HG03521 (cell line): ENCODE measurements around the gene SPAG6.
"Not testable (repeated sequence)": the region's sequence is repeated elsewhere in the genome, so short reads cannot be mapped to it uniquely, and the experiment has no call there.

Experiments
- ATAC-seq: cut with Tn5 transposase; IDR thresholded peaks from one replicate; pipeline ENCODE4 v1.9.1; 2021; ENCODE audit warnings: mild to moderate bottlenecking, moderate library complexity; ENCODE audit not compliant: unreplicated experiment

SPAG6 gene

DNA sequence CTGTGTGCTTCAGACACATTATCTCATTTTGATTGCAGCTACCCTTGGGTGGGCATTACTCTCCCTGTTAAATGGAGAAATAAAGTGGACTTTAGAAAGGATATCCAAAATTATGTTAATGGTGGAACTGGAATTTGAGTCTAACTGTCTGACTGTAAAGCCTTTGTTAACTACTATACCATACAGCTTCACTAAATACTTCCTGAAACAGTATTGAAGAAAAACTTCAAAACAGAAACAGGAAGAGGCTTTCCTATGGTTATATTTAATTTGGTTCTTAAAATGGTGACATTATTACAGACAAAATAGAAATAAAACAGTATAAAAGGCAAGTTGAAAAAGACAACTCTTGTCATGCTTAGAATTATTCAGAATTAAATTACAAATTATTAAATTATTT lies 25.0 kb downstream of the SPAG6 start:
- ATAC-seq, result no peak

DNA sequence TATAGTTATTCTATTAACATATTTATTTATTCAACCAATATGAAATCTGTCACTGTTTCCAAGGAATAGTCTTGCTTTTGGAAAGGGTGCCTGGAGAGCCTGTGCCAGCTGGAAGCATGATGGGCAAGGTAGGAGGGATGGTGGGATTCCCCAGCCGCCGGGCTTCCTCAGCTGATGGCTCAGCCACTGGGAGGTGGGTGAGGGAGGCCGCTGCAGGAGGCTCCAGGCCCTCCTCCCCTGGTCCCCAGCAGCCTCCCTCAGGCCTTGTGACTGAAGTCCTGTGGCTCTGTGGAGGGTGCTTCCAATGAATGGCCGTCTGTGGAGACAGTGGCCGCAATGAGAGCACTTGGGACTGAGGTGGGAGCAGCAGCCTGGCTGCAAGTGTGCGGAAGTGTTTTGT lies 27.0 kb downstream of the SPAG6 start:
- no peak for ATAC-seq

DNA sequence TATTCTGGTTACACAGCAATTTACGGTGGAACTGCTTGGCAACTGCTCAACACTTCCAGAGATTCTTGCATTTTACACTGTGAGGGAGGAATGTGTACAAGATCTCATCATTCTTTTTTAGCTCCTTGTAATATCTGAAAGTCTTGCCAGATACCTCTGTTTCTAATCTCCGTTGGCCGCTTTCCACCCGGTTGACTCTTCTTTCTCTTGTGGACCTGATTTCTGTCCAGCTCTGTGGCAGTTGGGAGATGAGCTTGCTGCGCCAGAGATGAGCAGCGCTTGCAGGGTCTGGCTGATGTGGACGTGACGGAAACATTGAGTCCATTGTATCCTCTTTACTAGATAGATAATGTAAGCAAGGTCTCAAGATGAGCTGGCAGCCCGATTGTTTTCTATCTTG lies 27.6 kb downstream of the SPAG6 start:
- no peak for ATAC-seq

DNA sequence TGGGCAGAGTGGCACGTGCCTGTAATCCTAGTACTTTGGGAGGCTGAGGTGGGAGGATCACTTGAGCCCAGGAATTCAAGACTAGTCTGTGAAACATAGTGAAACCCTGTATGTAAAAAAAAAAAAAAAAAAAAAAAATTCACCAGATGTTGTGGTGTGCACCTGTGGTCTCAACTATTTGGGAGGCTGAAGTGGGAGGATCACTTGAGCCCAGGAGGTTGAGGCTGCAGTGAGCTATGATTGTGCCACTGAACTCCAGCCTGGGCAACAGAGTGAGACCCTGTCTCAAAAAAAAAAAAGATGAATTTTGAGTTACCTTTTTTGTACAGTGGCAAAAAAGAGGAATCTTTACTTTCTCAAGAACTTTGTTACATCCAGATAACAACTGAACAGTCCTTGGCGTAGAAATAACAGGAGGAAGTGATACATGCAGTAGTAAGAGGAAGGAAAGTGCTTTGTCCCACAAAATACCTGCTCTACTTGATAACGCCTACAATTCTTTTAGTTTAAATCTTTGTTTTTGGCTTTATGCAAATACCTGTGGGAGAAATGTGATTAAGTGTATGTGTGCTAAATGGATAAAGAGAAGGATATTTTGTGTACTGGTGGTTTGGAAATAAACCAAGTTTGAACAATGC lies 29.3 kb downstream of the SPAG6 start:
- ATAC-seq, result no peak

DNA sequence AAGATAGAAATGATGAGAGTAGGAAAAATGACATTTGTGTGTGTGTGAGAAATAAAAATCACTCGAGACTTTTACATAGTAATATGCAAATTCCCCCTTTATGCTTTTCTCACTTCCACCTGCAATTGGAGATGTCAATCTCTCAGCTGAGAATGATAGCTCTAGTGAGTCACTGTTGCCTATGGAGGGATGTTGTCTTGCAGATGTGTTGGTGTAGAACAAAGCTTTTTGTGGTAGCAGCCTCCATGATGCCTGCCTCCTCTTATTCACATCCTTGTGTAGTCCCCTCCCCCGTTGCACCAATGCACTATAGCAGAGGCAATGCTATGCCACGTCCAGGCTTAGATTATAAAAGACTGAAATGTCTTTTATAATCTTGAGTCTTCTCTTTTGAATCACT lies 33.8 kb downstream of the SPAG6 start:
- peak; percentile 53 for ATAC-seq

DNA sequence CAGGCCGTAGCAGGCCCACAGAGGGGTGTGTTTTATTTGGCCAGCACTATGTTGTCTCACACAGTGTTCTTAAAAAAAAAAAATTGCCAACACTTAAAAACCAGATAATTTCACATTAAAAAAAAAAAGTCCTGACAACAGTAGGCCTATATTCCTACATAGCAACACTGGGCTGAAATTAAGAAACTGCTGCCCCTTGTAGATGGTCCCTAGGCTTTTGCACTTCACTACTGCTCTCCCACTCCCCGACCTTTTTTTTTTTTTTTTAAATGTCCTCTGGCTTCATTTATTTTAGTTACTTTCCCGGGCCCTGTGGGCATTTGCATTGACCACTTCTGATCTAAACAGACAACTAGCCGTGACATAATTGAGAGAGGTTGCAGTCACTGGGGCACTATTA lies 36.0 kb downstream of the SPAG6 start:
- no peak for ATAC-seq

DNA sequence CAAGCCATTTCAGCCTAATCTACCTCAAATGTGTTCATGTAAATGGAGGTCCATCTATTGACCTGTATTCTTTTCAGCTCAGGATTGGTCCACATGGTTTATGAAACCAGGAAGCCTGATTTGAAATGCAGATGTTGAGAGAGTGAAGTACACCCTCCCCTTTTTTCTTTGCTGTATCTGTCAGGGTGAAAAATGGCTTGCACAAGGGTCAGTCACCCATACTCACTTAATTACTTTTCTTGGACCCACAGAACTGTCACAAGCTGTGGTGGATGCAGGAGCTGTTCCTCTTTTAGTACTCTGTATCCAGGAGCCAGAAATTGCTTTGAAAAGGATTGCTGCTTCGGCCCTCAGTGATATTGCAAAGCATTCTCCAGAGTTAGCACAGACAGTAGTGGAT lies 41.2 kb downstream of the SPAG6 start:
- no peak for ATAC-seq

DNA sequence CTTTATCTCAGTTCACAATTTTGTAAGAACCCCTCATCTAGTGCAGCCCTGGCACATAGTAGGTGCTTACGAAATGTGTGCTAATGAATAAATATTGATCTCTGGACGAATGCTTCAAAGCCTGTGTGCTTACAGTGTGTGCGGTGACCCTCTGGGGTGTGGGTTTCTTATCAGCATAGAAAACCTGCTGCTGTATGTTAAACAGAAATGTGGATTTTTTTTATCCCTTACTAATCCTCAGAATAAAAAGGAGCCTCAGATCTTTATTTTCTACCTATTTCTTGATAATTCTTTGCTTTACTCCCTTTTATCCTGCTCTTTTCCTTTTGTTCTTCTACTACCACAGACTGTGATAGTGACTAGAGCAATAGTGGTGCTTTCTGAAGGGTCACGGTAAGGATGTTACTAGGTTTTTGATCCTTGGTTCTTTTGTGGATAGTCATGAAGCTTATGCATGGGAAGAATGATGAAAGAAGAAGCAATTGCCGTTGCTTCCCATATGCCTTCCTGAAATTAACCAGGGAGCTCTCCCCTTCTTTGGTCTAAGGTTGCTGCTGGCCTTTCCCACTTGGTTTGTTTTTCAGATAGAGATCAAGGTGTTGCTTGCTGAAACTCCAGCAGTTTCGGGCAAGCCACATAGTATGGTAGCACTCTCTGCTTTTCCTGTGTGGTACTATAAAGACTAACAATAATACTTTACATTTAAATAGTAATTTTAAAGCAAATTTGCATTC lies 44.7 kb downstream of the SPAG6 start:
- ATAC-seq, result no peak

DNA sequence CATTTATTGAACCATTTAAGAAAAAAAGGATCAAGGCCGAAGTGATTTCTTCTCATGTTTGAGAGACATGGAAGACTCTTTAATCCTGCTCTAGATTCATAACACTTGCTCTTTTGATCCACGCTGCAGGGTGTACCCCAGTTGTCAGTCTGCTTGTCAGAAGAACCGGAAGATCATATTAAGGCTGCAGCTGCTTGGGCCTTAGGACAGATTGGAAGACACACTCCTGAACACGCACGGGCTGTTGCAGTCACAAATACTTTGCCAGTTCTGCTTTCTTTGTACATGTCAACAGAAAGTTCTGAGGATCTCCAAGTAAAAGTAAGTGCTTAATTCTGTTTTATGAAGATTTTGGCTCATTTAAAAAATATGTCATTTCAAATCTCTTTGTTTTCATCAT lies 46.3 kb downstream of the SPAG6 start:
- no peak for ATAC-seq

DNA sequence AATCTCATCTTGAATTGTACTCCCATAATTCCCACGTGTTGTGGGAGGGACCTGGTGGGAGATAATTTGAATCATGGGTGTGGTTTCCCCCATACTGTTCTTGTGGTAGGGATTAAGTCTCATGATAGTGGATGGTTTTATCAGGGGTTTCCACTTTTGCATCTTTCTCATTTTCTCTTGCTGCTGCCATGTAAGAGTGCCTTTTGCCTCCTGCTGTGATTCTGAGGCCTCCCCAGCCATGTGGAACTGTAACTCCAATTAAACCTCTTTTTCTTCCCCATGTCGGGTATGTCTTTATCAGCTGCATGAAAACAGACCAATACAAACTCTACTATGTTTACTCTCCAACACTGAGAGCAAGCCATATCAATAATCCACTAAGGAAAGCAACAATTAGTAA lies 50.9 kb downstream of the SPAG6 start:
- ATAC-seq, result not testable (repeated sequence)

DNA sequence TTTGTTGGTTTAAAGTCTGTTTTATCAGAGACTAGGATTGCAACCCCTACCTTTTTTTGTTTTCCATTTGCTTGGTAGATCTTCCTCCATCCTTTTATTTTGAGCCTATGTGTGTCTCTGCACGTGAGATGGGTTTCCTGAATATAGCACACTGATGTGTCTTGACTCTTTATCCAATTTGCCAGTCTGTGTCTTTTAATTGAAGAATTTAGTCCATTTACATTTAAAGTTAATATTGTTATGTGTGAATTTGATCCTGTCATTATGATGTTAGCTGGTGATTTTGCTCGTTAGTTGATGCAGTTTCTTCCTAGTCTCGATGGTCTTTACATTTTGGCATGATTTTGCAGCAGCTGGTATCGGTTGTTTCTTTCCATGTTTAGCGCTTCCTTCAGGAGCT lies 61.6 kb downstream of the SPAG6 start:
- ATAC-seq, result not testable (repeated sequence)

DNA sequence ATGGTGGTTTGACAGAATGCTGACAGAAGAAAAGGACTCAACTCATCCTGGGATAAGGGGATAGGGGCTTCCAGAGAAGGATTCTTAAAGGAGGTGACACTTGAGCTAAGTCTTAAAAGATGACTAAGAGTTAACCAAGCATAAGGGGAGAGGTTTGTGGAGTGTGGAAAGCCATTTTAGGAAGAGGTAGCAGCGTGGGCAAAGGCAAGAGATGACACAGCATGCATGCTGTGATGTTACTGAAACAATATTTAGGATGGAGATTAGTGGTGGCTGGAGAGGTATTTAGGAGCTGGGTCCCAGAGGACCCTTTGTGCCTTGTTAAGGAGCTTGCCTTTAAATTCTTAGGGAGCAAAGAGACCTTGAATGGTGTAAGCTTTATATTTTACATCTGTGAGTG lies 65.1 kb downstream of the SPAG6 start:
- no peak for ATAC-seq

DNA sequence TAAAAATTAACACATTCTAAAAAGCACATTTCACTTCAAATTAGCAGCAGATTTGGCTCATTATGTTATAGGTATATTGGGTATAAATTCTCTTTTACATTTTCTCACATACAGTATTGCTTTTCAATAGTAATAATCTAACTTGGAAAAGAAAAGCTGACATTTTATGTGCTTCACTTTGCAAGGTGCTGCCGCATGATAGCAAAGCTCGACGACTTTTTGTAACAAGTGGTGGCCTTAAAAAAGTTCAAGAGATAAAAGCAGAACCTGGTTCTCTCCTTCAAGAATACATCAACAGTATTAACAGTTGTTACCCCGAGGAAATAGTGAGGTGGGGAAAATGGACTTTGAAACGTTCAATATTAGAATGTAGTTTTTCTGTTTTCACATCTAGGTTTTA lies 65.5 kb downstream of the SPAG6 start:
- ATAC-seq, result no peak

DNA sequence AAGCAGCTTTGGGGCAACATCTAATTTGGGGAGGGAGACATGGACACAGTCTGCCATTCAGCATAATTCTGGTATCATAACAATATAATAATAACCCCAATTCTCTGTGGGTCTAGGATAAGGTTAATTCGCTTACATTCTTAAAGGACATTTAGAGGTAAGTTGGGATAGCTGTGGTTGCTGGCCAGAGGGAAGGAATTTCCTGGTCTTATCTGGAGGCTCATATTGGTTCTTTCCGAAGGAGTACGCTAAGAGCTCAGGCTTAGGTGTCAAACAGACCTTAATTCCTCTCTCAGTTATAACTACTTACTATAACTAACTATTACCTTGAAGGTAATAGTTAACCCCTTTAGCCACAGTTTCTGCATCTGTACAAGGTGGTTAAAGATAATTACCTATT lies 68.8 kb downstream of the SPAG6 start:
- ATAC-seq, result no peak

DNA sequence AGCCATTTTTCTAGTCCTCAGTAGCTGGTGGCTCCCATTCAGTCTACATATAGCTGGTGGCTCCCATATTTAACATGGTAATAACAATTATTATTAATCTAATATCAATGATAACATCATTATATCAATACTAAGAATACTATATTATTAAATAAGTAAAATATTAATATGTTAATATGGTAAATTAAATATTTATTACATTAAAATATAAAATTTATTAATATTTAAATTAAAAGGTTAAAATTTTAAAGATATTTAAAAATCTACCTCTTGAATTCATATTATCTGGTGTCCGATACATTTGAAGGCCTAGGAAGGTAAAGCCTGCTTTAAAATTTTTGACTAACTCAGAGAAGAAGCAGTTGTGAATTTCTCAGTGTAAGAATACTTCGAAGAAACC lies 69.8 kb downstream of the SPAG6 start:
- ATAC-seq, result no peak

DNA sequence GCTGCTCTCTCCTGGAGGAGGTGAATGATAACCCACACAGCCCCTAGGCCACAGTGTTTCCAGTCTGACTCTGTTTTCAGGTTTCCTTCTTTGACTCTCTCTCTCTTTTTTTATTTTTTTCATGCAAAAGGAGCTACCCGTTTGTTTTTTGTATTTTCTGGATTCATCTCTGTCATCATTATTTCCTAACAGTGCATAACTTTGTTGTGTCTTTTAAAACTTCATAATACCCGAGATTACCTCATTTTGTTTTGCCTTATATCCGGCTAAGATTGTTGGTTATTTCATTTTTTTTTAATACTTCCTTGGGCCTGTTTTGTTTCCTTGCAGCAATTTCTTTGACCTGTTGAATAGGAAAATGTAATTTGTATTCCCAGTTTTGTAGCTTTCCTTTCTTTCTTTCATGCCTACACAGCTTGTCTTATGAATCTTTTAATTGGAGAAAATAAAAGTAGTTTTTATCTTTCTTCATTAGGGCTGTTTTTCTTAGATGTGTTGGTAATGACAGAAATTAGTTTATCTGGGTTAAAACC lies 72.5 kb downstream of the SPAG6 start:
- ATAC-seq, result no peak

DNA sequence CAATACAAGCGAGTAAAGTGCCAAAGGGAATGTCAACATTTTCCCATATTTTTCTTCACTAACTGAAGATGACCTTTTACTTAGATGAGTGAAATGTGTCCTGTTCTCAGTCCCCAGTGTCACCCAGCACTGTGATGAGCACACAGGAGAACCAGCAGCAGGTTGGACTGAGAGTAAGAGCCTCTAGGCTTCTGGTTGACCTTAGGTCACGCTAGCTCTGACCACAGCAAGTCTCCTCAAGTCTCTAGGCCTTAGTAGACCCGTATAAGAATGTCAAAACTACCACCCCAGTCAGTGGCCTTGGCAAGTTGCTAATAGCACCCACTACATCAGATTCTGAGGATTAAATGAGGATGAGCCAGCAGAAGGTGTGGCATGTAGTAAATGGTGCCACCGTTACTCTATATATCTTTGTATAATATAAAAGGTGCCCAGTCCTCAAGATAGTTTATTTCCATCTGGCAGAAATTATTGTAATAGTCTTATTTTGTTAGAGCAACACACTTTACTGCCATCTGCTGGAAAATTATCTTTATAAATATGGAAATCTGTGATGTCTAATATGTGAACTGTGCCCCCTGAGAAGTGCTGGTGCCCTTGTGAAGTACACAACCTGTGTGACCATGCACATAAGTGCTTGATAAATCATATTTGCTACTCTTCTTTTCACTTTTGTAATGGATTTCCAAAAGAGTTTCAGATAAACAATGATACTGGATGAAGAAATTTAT lies 75.7 kb downstream of the SPAG6 start:
- no peak for ATAC-seq

DNA sequence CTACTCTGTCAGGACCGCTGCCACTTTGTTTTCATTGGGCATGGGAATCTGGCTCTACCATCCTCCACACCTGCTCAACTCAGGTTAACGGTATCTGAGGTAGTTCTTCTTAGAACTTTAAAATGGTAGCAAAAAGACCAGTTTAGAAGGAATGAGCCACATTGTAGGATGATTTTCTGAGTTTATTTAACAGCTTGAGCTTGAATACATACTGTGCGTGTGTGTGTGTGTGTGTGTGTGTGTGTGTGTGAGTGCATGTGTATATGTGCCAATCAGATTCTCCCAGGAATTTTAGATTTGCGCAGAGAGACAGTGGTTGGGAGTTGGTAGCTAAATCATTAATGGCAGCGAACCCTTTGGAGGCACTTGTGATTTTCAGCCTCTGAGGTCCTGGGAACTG lies 81.4 kb downstream of the SPAG6 start:
- no peak for ATAC-seq

DNA sequence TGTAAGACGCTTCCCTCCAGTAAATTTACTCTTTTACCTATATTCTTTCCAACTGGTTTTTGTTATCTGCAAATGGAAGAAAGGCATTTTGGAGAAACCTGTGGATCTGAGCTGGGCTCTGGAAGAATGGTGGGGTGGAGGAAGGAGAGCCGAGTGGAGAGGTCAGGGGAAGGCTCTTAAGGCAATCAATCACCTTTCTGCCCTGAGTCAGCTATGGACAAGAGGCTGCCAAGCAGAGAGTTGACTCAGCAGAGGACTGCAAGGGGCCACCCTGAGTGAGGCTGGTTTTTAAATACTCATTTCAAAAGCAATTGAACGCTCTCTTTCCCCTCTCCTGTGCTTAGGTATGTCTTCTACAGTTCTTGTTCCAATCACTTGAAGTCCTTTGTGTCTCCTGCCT lies 81.8 kb downstream of the SPAG6 start:
- no peak for ATAC-seq

DNA sequence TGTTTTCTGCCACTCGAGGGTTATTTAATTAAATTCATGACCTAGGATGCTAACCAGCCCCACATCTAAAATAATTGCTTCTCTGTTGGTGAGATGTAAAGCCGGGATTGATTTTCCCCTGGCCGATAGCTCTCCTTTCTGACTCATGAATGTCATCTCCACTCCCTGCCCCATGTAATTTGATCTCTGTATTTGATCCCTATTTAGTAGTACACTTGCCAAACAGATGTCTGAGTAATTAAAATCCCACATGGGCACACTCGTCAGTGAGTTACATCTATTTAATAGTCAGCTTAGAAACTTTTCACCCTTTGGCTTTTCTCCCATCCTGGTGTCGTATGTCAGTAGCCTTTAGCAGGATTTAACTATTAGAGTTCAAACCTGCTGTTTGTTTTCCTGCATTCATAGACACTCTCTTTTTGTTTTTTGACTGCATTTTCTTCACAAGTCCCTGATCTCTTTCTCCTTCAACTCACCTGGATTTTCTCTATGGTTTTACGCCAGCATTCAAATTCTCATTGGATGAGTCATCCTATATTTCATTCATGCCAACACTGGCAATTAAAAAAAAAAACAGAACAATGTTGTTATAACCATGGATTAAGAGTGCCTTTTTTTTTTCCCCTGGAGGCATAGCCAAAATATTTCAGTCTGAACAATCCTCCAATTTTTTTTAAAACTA lies 82.7 kb downstream of the SPAG6 start:
- ATAC-seq, result no peak

DNA sequence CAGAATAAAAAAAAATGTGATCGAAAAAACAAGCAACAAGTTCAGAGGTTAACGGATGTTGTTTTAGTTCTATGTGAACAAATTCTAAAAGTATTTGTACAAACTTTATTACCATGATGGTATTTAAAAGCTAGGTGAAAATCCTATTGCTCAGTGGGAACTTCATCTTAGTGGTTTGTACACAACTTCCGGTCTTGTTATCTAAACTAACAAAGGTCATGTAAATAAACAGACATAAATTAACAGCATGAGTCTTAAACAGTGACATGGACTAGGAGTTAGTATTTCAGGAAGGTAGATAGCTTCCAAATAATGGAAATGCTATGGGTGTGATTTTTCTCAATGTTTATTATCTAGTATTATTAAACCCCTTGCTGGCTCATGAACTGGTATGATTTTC lies 83.8 kb downstream of the SPAG6 start:
- no peak for ATAC-seq
